GM10847 (cell line): Measurements from ENCODE around the gene LYL1.
A peak's percentile ranks its signal among the peaks of the same experiment; 100 is the strongest.

ENCODE experiments used
- POLR2A ChIP-seq: IDR thresholded peaks from 2 replicates; pipeline ENCODE4 v1.6.1; 2011; ENCODE audit not compliant: insufficient read length; ENCODE audit errors: extremely low read depth

Gene LYL1

DNA sequence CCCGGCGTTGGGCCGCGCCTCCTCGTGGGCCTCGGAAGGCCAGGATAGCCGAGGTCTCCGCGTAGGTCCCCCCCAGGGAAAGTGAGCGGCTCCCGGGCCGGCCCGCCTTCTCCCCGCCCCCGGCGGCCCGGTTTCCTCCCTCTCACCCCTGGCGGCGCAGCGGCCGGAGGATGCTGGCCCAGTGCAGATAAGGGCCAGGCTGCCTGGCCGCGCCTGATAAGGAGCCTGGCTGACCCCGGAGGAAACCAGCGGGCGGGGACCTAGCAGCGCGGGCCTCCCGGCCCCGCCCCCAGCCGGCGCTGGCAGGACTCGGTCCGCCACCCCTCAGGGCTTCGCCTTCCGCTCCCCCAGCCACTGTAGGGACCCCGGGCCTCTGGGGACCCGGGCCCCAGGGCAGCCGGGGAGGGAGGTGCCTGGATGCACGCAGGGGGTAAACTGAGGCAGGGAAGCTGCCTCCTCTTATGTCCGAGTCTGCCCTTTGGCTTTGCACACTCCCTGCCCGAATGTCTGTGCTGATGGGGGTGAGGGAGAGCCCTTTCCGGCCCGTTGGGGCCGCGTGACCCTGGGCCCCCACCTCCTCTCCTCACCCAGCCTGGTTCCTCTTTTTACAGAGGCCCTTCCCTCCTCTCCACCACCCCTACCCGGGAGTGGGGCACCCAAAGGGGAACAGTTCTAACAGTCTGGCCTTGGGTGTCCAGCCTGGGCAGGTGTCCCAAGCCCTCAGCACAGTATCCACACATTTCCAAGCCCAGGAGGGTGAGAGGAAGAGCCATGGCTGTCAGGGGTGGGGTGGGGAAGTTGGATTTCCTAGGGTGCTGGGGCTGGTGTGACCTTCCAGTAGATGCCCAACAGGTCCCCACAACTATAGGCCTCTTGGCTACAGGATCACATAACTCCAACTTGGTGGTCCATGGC lies at the start of gene LYL1:
Gene LYL1, minus strand, starts transcription at position 193 of the 915 bp plus-strand sequence. CDS start 1,687 bp downstream, outside the sequence.
- peak; percentile 38 for TF ChIP-seq POLR2A

DNA sequence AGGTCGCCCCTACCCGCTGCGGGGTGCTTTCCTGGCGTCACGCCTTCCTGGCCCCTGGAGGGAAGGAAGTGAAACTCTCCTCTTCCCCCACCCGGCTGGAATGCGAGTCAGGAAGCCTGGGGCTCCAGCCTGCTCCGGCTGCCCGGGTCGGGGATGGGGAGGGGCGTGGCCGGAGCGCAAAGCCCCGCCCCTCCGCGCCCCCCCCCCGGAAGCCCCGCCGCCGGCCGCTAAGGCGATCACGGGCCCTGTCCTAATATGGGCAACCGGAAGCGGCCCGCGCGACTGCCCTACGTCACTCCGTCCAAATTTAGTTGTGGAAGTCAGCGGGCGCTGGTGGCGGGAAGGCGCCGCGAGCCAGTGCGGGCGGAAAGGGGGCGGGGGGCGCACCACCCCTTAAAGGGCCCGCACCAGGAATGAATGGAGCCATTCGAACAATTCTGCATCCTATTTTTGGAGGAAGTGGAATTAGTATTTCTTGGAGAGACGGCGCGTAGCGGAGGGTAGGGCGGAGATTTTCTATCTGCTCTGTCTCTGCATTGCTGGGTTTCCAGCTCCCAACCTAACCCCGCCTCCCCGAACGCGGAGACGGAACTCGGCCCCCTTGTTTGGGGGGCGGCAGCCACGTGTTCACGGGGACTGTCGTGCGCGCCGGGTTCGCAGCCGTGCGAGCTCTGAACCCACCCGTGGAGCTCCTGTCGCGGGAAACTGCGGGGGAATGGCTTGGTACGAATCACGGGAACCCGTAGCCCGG lies 49.1 kb upstream of the LYL1 start:
- TF ChIP-seq POLR2A, result peak; percentile 41

DNA sequence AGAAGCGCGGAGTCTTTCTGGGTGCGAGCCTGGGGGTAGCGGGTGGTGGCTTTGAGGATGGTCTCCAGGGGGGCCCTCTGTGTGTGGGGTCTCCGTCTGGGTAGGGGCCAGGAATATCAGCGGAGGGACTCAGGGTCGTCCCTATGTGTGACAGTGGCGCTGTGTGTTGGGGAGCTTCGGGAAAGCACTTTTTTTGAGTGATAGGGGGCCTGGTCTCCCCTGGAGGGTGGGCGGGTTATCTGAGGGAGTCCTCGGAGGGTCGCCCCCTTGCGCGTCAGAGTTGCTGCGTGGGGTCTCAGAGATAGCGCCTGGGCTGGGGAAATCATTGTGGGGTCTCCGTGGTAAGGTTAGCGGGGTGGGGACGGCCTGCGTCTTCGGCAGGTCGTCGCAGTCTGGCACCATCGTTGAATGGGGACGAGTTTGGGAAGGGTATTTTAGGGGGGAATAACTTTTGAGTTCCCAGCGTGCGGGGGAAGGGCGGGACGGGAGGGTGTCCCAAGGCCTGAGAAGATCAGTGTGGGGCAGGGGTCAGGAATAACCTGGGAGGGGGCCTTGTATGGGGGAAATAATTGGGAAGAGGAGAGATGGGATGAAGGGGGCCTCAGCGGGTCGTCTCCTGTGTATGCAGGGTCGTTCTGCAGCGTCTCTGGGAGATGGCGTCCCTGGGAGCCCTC lies 48.4 kb upstream of the LYL1 start:
- TF ChIP-seq POLR2A, result no peak

DNA sequence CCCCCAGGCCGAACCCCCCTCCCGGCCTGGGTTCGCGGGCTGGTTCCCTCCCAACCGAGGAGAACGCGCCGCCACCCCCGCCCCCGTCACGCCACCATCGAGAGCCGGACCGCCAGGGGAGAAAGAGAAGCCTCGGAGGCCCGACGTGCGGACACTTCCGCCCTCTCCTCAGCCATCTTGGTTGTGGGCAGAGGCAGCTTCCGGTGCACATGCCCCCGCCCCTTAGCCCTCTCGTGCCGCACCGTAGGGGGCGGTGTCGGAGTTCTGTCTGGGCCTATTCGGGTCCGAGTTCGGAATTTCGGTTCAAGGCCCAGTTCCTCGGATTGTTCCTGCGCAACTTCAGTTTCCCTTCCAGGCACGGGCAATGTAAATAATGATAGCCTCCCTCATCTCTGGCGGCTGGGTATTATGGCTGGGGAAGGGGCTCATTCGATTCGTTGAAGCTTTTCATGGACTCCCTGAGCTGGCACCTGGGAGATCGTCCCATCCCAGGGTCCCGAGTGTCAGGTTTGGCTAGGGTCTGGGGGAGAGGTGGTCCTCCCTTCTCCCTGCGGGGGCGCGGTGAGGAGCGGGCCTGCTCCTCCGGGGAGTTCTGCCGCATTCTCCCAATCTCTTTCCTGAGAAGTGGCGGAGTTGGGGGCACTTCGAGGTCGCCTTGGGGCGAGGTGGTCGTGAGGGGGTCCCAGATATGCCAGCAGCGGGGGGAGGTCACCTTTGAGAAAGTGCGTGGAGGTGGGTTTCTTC lies 47.7 kb upstream of the LYL1 start, which contains the start of the genes IER2 and STX10:
Gene IER2, plus strand, starts transcription at position 225 of the 744 bp plus-strand sequence. CDS start 2,776 bp downstream, outside the sequence.
Gene STX10, minus strand, starts transcription at position 189 of the 744 bp plus-strand sequence. CDS start 202 bp downstream, outside the sequence.
- TF ChIP-seq POLR2A, result no peak

DNA sequence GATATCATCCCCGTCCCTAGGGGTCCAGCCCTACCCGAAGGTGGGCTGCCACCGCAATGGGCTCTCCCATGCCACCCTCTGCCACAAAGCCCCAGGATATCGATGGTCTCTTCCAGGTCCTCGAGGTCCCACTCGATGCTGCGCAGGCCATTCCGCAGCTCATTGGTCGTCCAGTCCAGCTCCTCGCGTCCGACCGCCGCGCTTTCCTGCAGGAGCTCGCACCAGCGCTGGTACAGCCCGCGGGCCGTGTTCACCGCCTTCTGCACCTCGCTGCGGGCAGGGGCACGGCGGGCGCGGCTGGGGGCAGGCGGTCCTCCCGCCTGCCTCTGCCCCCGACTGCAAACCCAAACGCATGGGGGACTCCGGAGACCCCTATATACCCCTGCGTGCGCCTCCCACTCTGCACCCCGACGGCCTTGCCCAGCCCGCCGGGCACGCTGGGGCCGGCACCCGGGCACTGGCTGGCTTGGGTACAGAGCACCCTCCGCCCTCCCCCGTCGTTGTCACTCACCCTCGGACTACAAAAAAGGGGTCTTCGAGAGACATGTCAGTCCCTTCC lies 47.0 kb upstream of the LYL1 start:
- TF ChIP-seq POLR2A, result no peak

DNA sequence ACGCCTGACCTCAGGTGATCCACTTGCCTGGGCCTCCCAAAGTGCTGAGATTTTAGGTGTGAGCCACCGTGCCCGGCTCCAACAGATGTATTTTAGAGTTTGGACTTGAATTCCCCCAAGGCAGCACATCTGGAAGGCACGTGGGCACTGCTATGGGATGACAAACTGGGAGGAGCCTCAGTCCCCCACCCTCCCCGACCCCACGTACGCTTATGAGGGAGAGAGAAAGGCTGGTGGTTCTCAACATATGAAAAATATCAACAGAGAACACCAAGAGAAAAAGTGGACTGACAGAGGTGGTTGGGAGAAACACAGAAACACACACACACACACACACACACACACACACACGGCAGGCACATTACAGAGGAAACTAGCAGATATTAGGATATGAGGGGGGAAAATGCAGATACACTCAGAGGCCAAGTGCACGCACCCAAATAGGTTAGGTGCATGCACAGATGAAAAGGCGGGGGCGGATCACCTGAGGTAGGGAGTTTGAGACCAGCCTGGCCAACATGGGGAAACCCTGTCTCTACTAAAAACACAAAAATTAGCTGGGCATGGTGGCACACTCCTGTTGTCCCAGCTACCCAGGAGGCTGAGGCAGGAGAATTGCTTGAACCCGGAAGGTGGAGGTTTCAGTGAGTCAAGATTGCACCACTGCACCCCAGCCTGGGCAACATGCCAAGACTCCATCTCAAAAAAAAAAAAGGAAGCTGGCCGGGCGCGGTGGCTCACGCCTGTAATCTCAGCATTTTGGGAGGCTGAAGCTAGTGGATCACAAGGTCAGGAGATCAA lies 44.3 kb upstream of the LYL1 start:
- no peak for TF ChIP-seq POLR2A

DNA sequence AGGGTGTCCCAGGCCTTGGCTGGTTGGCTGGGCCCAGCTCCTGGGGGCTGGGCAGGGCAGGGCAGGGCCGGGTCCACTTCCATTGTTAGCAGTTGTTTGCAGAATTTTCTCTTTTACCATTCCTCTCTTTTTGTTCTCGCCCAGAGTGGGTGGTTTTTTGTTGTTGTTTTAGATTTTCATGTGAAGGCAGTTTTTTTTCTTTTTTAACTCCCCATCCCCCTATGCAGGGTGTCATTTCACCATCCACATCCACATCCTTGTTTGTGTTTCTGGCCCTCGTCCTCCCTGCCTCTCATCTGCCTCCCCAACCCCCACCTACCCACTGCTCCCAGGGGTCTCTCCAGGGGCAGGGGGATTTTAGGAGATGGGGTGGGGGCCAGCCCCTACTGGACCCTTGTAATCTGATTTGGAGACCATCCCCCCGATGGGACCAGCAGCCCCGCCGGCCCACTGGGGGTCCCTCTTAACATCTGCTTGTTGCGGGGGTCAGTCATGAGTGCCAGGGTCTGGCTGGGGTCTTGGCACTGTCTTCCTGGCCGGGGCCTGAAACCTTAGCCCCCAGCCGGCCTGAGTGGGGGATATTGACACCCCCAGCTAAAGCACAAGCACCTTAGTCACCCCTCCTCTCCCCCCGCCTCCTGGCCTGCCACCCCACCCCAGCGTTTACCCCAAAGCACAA lies 37.1 kb upstream of the LYL1 start:
- no peak for TF ChIP-seq POLR2A

DNA sequence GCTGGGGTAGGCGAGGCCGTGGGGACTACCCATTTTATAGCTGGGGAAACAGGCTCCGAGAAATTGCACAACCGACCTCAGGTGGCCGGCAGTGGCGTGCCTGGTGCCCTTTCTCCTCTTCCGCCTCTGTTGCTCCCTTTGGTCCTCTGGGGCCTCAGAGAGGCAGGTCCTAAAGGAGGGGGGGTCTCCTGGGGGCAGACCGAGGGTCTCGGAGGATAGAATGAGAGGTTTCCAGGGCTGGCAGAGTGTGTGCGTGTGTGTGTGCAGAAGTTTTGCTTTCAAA lies 36.2 kb upstream of the LYL1 start:
- no peak for TF ChIP-seq POLR2A

DNA sequence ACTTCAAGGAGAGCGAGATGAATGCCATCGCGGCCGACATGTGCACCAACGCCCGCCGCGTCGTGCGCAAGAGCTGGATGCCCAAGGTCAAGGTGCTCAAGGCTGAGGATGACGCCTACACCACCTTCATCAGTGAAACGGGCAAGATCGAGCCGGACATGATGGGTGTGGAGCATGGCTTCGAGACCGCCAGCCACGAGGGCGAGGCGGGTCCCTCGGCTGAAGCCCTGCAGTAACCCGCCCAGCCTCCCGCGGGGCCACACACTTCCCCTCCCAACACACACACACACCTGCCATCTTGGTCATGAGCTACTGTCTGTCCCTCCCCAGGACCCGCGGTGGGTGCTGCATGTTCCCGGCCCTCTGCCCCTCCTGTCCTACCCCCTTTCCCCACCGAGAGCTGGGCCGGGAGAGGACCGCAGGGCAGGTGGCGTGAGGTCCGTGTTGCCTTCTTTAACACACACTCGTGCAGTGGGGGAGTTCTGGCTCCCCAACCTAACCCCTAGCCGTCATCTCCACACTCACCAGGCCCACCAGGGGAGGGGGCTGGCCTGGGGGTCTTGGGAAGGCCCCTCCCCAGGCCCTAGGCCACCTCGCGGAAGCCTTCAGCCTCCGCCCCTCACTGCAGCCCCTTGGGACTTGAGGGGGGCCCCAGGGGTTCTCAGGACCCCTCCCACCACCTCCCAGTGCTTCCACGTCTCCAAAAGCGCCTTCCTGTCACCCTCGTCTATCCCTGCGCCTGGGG lies 35.7 kb upstream of the LYL1 start:
- no peak for TF ChIP-seq POLR2A

DNA sequence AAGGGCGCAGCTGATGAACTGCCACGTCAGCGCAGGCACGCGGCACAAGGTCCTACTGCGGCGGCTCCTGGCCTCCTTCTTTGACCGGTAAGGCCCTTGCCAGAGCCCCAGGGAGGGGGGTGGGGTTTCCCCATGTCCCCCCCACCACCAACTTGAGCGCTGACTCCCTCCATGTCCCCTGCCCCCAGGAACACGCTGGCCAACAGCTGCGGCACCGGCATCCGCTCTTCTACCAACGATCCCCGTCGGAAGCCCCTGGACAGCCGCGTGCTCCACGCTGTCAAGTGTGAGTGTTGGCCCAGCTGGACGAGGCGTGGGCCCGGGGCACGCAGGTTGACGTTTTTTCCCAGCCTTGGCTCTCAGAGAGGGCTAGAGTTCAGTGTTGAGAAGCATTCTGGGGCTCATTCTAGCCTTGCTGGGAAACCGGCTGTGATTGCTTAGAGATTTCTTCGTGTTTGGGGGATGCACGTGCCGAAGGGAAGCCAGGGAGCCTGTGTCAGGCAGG lies 34.7 kb upstream of the LYL1 start:
- no peak for TF ChIP-seq POLR2A

DNA sequence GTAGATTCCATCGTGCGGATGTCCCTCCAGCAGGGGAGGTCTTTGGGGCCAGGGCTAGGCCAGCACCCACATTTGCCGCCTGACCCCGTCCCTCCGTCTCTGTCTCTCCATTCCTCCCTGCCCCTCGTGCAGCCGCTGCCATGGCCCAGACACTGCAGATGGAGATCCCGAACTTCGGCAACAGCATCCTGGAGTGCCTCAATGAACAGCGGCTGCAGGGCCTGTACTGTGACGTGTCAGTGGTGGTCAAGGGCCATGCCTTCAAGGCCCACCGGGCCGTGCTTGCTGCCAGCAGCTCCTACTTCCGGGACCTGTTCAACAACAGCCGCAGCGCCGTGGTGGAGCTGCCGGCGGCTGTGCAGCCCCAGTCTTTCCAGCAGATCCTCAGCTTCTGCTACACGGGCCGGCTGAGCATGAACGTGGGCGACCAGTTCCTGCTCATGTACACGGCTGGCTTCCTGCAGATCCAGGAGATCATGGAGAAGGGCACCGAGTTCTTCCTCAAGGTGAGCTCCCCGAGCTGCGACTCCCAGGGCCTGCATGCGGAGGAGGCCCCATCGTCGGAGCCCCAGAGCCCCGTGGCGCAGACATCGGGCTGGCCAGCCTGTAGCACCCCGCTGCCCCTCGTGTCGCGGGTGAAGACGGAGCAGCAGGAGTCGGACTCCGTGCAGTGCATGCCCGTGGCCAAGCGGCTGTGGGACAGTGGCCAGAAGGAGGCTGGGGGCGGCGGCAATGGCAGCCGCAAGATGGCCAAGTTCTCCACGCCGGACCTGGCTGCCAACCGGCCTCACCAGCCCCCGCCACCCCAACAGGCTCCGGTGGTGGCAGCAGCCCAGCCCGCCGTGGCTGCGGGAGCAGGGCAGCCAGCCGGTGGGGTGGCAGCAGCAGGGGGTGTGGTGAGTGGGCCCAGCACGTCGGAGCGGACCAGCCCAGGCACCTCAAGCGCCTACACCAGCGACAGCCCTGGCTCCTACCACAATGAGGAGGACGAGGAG lies 32.7 kb upstream of the LYL1 start:
- TF ChIP-seq POLR2A, result no peak
